Caco-2 (cell line): Measurements from ENCODE around the gene BEX4. TPM values are rescaled to one million over a fixed set of nuclear protein-coding genes. Genes with fewer than 3 reads are reported as not detected.
A peak's percentile ranks its signal among the peaks of the same experiment; 100 is the strongest.
"Not testable (repeated sequence)": the region's sequence is repeated elsewhere in the genome, so short reads cannot be mapped to it uniquely, and the experiment has no call there.

Experiments used
- BruUV-seq: library from RNA; stranded (reverse); fragments of 400-500 nt; replicated peaks from 2 replicates; lab custom pipeline; 2021; lab: Mats Ljungman, UMichigan
- CTCF ChIA-PET: fragments of 300-600 bp; sonication (Branson Sonifier 250); formaldehyde crosslinking; loops from one replicate; lab custom pipeline; 2022; ENCODE audit warnings: antibody characterized with exemption; lab: Charles Lee
- POLR2A ChIA-PET: fragments of 300-600 bp; sonication (Branson Sonifier 250); formaldehyde crosslinking; loops from one replicate; lab custom pipeline; 2022; ENCODE audit warnings: antibody characterized with exemption; lab: Charles Lee
- DNase-seq, 2 experiments: peaks; one replicate each; pipeline versions ENCODE4 v3.0.0 to v3.0.0-alpha.2; 2020 to 2022
- H3K27me3 ChIP-seq: replicated peaks from 2 replicates; pipeline ENCODE4 v1.6.0; 2011; ENCODE audit warnings: low read length; ENCODE audit not compliant: control insufficient read depth, insufficient read depth
- H3K36me3 ChIP-seq: 2 replicates; pipeline ENCODE4 v1.5.1; 2011; ENCODE audit warnings: low read length; ENCODE audit not compliant: control insufficient read depth, insufficient read depth
- H3K4me1 ChIP-seq: fragments of 250-450 bp; sonication (Bioruptor Pico); 2 replicates; pipeline ENCODE4 v1.5.1; 2020; ENCODE audit warnings: mild to moderate bottlenecking
- H3K4me3 ChIP-seq: 2 replicates; pipeline ENCODE4 v1.5.1; 2011; ENCODE audit warnings: low read depth, mild to moderate bottlenecking, control low read depth, low read length
- H3K9me3 ChIP-seq: fragments of 250-450 bp; sonication (Bioruptor Pico); 2 replicates; pipeline ENCODE4 v1.5.1; 2020; ENCODE audit warnings: mild to moderate bottlenecking, moderate library complexity
- H3K27ac Mint-ChIP-seq: one replicate; pipeline ENCODE4 v1.8.0; 2022; ENCODE audit warnings: mixed read lengths; ENCODE audit not compliant: unreplicated experiment
- H3K27me3 Mint-ChIP-seq: one replicate; pipeline ENCODE4 v1.8.0; 2022; ENCODE audit warnings: mixed read lengths; ENCODE audit not compliant: insufficient read depth, unreplicated experiment
- H3K36me3 Mint-ChIP-seq: one replicate; pipeline ENCODE4 v1.8.0; 2022; ENCODE audit warnings: mild to moderate bottlenecking, mixed read lengths; ENCODE audit not compliant: insufficient read depth, unreplicated experiment
- H3K4me1 Mint-ChIP-seq: one replicate; pipeline ENCODE4 v1.8.0; 2022; ENCODE audit warnings: low read depth, mixed read lengths; ENCODE audit not compliant: unreplicated experiment
- H3K4me3 Mint-ChIP-seq: one replicate; pipeline ENCODE4 v1.8.0; 2022; ENCODE audit warnings: mild to moderate bottlenecking, moderate library complexity, mixed read lengths; ENCODE audit not compliant: unreplicated experiment
- H3K9me3 Mint-ChIP-seq: one replicate; pipeline ENCODE4 v1.8.0; 2022; ENCODE audit warnings: mixed read lengths; ENCODE audit not compliant: unreplicated experiment
- CTCF ChIP-seq, 2 experiments: fragments of 200-600 bp in 1 of 2; IDR thresholded peaks; 1 replicate in 1 of 2; 2 replicates in 1 of 2; pipeline versions ENCODE4 v1.5.1 to v1.8.0; 2011 to 2022; ENCODE audit warnings: antibody characterized with exemption in 1 of 2, control low read depth in 1 of 2, inconsistent platforms in 1 of 2, low read depth in 1 of 2, low read length in 1 of 2, mild to moderate bottlenecking in 1 of 2, moderate library complexity in 1 of 2; ENCODE audit not compliant: insufficient read depth in 1 of 2, severe bottlenecking in 1 of 2, unreplicated experiment in 1 of 2
- intact Hi-C: fragments of 100-400 bp; cut with micrococcal nuclease; formaldehyde crosslinking; loops from one replicate; pipeline ENCODE4 v1.10.0; 2022; ENCODE audit not compliant: unreplicated experiment
- total RNA-seq: library from RNA; stranded (reverse); gene quantifications from 2 replicates; pipeline ENCODE4 v1.2.3, GENCODE V29; 2022

BEX4 gene
- total RNA-seq, 1 experiment from 2014 or later: 2.2 TPM

DNA sequence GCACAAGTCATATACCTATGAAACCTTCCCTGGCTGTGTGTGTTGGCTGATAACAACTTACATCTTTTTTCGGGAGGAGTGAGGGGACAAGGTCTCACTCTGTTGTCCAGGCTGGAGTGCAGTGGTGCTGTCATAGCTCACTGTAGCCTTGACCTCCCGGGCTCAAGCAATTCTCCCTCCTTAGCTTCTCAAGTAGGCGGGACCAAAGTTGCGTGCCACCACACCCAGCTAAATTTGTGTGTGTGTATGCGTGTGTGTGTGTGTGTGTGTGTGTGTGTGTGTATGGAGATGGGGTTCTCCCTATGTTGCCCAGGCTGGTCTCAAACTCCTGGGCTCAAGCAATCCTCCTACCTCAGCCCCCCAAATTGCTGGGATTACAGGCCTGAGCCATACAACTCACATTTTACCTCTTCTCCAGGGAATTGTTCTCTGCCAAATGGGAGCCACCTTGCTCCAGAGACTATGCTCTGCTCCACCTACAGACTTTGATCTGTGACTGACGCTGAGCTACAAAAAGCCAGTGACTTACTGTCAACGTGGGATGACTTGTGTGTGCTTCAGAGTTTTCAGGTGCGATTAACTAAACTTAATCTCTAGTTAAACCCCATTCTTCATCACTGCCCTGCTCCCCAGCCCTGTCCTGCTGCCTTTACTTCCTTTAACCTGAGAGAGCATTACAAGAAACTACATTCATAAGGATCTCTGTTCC, 2.0 kb upstream of the BEX4 start:
- H3K9me3 Mint-ChIP-seq: no peaks in the 10 kb centered on the region
- no peaks in the 10 kb centered on the region for H3K4me1 ChIP-seq
- no peak overlapping the region for H3K4me3 Mint-ChIP-seq
- H3K4me1 Mint-ChIP-seq: no peaks in the 10 kb centered on the region
- no peaks in the 10 kb centered on the region for H3K9me3 ChIP-seq
- no peak for TF ChIP-seq CTCF (IDR thresholded peaks at IDR 0.05; ENCODE audit: insufficient read depth in 1 of 2, low read depth in 1 of 2, low read length in 1 of 2, severe bottlenecking in 1 of 2, unreplicated experiment in 1 of 2)
- no peaks in the 10 kb centered on the region for H3K36me3 Mint-ChIP-seq
- H3K27me3 Mint-ChIP-seq: no peaks in the 10 kb centered on the region
- no peaks in the 10 kb centered on the region for H3K27me3 ChIP-seq
- intact Hi-C loops: no loop called here
- no peak for DNase-seq
- no TSS peak for BruUV-seq
- H3K27ac Mint-ChIP-seq: no peak overlapping the region
- ChIA-PET CTCF (interaction anchor here (0.7 kb wide), 1 partner anchor 33 kb away, joined by 4 read pairs; no protein-coding TSS in a partner anchor), POLR2A (no interaction called here)
- H3K4me3 ChIP-seq: no peak overlapping the region
- no peaks in the 10 kb centered on the region for H3K36me3 ChIP-seq

GRCh38 chrX:103215425-103215991, 600 bp downstream of the BEX4 start:
- no peak overlapping the region for H3K27ac Mint-ChIP-seq
- ChIA-PET CTCF (no interaction called here), POLR2A (no interaction called here)
- no peaks in the 10 kb centered on the region for H3K9me3 Mint-ChIP-seq
- H3K36me3 Mint-ChIP-seq: no peaks in the 10 kb centered on the region
- Histone ChIP-seq H3K9me3 (no peaks in the 10 kb centered on the region), H3K4me3 (no peak overlapping the region), H3K36me3 (no peaks in the 10 kb centered on the region), H3K4me1 (no peaks in the 10 kb centered on the region), H3K27me3 (no peaks in the 10 kb centered on the region)
- H3K4me3 Mint-ChIP-seq: peak overlapping the region; percentile 55
- no peak for DNase-seq
- no peaks in the 10 kb centered on the region for H3K4me1 Mint-ChIP-seq
- no TSS peak for BruUV-seq
- H3K27me3 Mint-ChIP-seq: peaks cover 11% of the 10 kb centered on the region
- intact Hi-C loops: no loop called here
- TF ChIP-seq CTCF (IDR thresholded peaks at IDR 0.05; ENCODE audit: insufficient read depth in 1 of 2, low read depth in 1 of 2, low read length in 1 of 2, severe bottlenecking in 1 of 2, unreplicated experiment in 1 of 2): no peak

GRCh38 chrX:103220511-103221323, 5.8 kb downstream of the BEX4 start:
- no peak for TF ChIP-seq CTCF (IDR thresholded peaks at IDR 0.05; ENCODE audit: insufficient read depth in 1 of 2, low read depth in 1 of 2, low read length in 1 of 2, severe bottlenecking in 1 of 2, unreplicated experiment in 1 of 2)
- intact Hi-C loops: no loop called here
- no peaks in the 10 kb centered on the region for H3K4me1 ChIP-seq
- no peaks in the 10 kb centered on the region for H3K27me3 ChIP-seq
- no peaks in the 10 kb centered on the region for H3K9me3 ChIP-seq
- H3K27me3 Mint-ChIP-seq: peaks cover 11% of the 10 kb centered on the region
- no peaks in the 10 kb centered on the region for H3K36me3 Mint-ChIP-seq
- ChIA-PET POLR2A (no interaction called here), CTCF (interaction anchor here (1.5 kb wide), 1 partner anchor 10 kb away, joined by 7 read pairs; no protein-coding TSS in a partner anchor)
- H3K4me1 Mint-ChIP-seq: no peaks in the 10 kb centered on the region
- H3K4me3 ChIP-seq: no peak overlapping the region
- H3K27ac Mint-ChIP-seq: no peak overlapping the region
- DNase-seq: no peak
- no peaks in the 10 kb centered on the region for H3K36me3 ChIP-seq
- no TSS peak for BruUV-seq
- no peak overlapping the region for H3K4me3 Mint-ChIP-seq
- no peaks in the 10 kb centered on the region for H3K9me3 Mint-ChIP-seq

- H3K27ac Mint-ChIP-seq, DNase-seq, H3K4me3 Mint-ChIP-seq, H3K36me3 ChIP-seq, H3K27me3 ChIP-seq, H3K9me3 ChIP-seq, H3K27me3 Mint-ChIP-seq, CTCF ChIA-PET, H3K36me3 Mint-ChIP-seq, intact Hi-C loops, H3K4me1 Mint-ChIP-seq, BruUV-seq, H3K9me3 Mint-ChIP-seq, H3K4me3 ChIP-seq, H3K4me1 ChIP-seq, POLR2A ChIA-PET: not testable (repeated sequence)
These were observed 11.0 kb downstream of the BEX4 start for GRCh38 chrX:103225918-103226317.
